Activated T-helper 1 cell treated with anti-CD3 and anti-CD28 coated beads, Interleukin-12 subunit alpha, Interleukin-12 subunit beta, Interleukin-2, Interleukin-4 antibody, amounts not matched to agents 30 ng/mL and 10 ng/mL and 1 ng/mL, durations not matched to agents 14 hours and 24 hours and 36 hours (primary cell): ENCODE results near the gene USP10. TPM values are rescaled to one million over a fixed set of nuclear protein-coding genes. Genes with fewer than 3 reads are reported as not detected.
"Not testable (repeated sequence)": the region's sequence is repeated elsewhere in the genome, so short reads cannot be mapped to it uniquely, and the experiment has no call there.

ENCODE experiments used
- DNase-seq: peaks from one replicate; pipeline ENCODE4 v3.0.0; 2021; ENCODE audit warnings: low spot score
- H3K27ac Mint-ChIP-seq: one replicate; pipeline ENCODE4 v1.8.0; 2021; ENCODE audit warnings: mild to moderate bottlenecking, mixed read lengths
- H3K27me3 Mint-ChIP-seq: one replicate; pipeline ENCODE4 v1.8.0; 2022; ENCODE audit warnings: mild to moderate bottlenecking, moderate library complexity, mixed read lengths; ENCODE audit not compliant: insufficient read depth
- H3K36me3 Mint-ChIP-seq: one replicate; pipeline ENCODE4 v1.8.0; 2021; ENCODE audit warnings: low read depth, mixed read lengths
- H3K4me1 Mint-ChIP-seq: one replicate; pipeline ENCODE4 v1.8.0; 2021; ENCODE audit warnings: low read depth, mixed read lengths
- H3K4me3 Mint-ChIP-seq: one replicate; pipeline ENCODE4 v1.8.0; 2021; ENCODE audit warnings: mild to moderate bottlenecking, moderate library complexity, mixed read lengths
- H3K9me3 Mint-ChIP-seq: one replicate; pipeline ENCODE4 v1.8.0; 2021; ENCODE audit warnings: mixed read lengths
- intact Hi-C: fragments of 100-400 bp; cut with micrococcal nuclease; formaldehyde crosslinking; loops from one replicate; pipeline ENCODE4 v1.15.1; 2024
- total RNA-seq: library from RNA; stranded (reverse); gene quantifications from 2 replicates; pipeline ENCODE4 v1.2.3, GENCODE V29; 2022

USP10 gene
- total RNA-seq, 1 donor from 2014 or later: 153 TPM

GRCh38 chr16:84692451-84693214 lies 7.2 kb upstream of the USP10 start:
- no peaks in the 10 kb centered on the region for H3K36me3 Mint-ChIP-seq
- peaks cover 12% of the 10 kb centered on the region for H3K4me1 Mint-ChIP-seq
- no peak overlapping the region for H3K4me3 Mint-ChIP-seq
- intact Hi-C loops: no loop called here
- H3K9me3 Mint-ChIP-seq: peaks cover 3% of the 10 kb centered on the region
- H3K27ac Mint-ChIP-seq: no peak overlapping the region
- peaks cover 19% of the 10 kb centered on the region for H3K27me3 Mint-ChIP-seq
- DNase-seq: no peak

GRCh38 chr16:84693869-84694268 lies 5.9 kb upstream of the USP10 start:
- H3K4me3 Mint-ChIP-seq, DNase-seq, H3K27ac Mint-ChIP-seq, H3K36me3 Mint-ChIP-seq, intact Hi-C loops, H3K9me3 Mint-ChIP-seq: not testable (repeated sequence)
- Mint-ChIP-seq H3K4me1 (peaks cover 12% of the 10 kb centered on the region), H3K27me3 (peaks cover 16% of the 10 kb centered on the region)

- intact Hi-C loops: no loop called here
- Mint-ChIP-seq H3K36me3 (no peaks in the 10 kb centered on the region), H3K4me3 (no peak overlapping the region)
Observed at GRCh38 chr16:84694980-84695379, 4.8 kb upstream of the USP10 start.

GRCh38 chr16:84699147-84699711 lies 571 bp upstream of the USP10 start:
- H3K36me3 Mint-ChIP-seq: peaks cover 6% of the 10 kb centered on the region
- H3K4me3 Mint-ChIP-seq: peak overlapping the region; percentile 82
- no peaks in the 10 kb centered on the region for H3K9me3 Mint-ChIP-seq
- peak overlapping the region; percentile 84 for H3K27ac Mint-ChIP-seq
- H3K4me1 Mint-ChIP-seq: peaks cover 32% of the 10 kb centered on the region
- intact Hi-C loops: no loop called here
- DNase-seq: peak; percentile 2
- H3K27me3 Mint-ChIP-seq: peaks cover 7% of the 10 kb centered on the region

More at GRCh38 chr16:84694980-84695379, 4.8 kb upstream of the USP10 start:
- Mint-ChIP-seq H3K27ac (no peak overlapping the region), H3K27me3 (peaks cover 12% of the 10 kb centered on the region), H3K9me3 (no peaks in the 10 kb centered on the region), H3K4me1 (peaks cover 12% of the 10 kb centered on the region)
- DNase-seq: no peak

- intact Hi-C loops: loop anchor here (1.0 to 5.0 kb wide), 6 partner anchors 24 to 194 kb away; partner anchors contain the start of gene KLHL36
- Mint-ChIP-seq H3K36me3 (peaks cover 11% of the 10 kb centered on the region), H3K4me3 (peak overlapping the region; percentile 99), H3K27me3 (peaks cover 3% of the 10 kb centered on the region), H3K27ac (peak overlapping the region; percentile 96), H3K9me3 (no peaks in the 10 kb centered on the region), H3K4me1 (peaks cover 46% of the 10 kb centered on the region)
- peak; percentile 41 for DNase-seq
Observed at GRCh38 chr16:84700446-84701300, 873 bp downstream of the USP10 start.

GRCh38 chr16:84703681-84704080 lies 3.9 kb downstream of the USP10 start:
- H3K27ac Mint-ChIP-seq: no peak overlapping the region
- intact Hi-C loops: loop anchor here (5.0 kb wide), 1 partner anchor 34 kb away; no protein-coding TSS in a partner anchor
- H3K36me3 Mint-ChIP-seq: peaks cover 14% of the 10 kb centered on the region
- H3K9me3 Mint-ChIP-seq: no peaks in the 10 kb centered on the region
- DNase-seq: no peak
- no peaks in the 10 kb centered on the region for H3K27me3 Mint-ChIP-seq
- peaks cover 44% of the 10 kb centered on the region for H3K4me1 Mint-ChIP-seq
- no peak overlapping the region for H3K4me3 Mint-ChIP-seq

GRCh38 chr16:84704253-84704652 lies 4.5 kb downstream of the USP10 start:
- H3K4me3 Mint-ChIP-seq: no peak overlapping the region
- intact Hi-C loops: loop anchor here (5.0 kb wide), 1 partner anchor 33 kb away; no protein-coding TSS in a partner anchor
- H3K27me3 Mint-ChIP-seq: no peaks in the 10 kb centered on the region
- no peak overlapping the region for H3K27ac Mint-ChIP-seq
- peaks cover 17% of the 10 kb centered on the region for H3K36me3 Mint-ChIP-seq
- DNase-seq: no peak
- H3K9me3 Mint-ChIP-seq: no peaks in the 10 kb centered on the region
- H3K4me1 Mint-ChIP-seq: peaks cover 50% of the 10 kb centered on the region

- Mint-ChIP-seq H3K36me3 (peaks cover 13% of the 10 kb centered on the region), H3K27me3 (no peaks in the 10 kb centered on the region), H3K27ac (no peak overlapping the region), H3K4me1 (peaks cover 51% of the 10 kb centered on the region), H3K9me3 (no peaks in the 10 kb centered on the region), H3K4me3 (no peak overlapping the region)
- DNase-seq: no peak
- intact Hi-C loops: no loop called here
Observed at GRCh38 chr16:84706856-84707255, 7.1 kb downstream of the USP10 start.

- Mint-ChIP-seq H3K36me3 (peaks cover 13% of the 10 kb centered on the region), H3K27me3 (no peaks in the 10 kb centered on the region), H3K9me3 (no peaks in the 10 kb centered on the region), H3K4me1 (peaks cover 51% of the 10 kb centered on the region), H3K27ac (peak overlapping the region; percentile 0), H3K4me3 (no peak overlapping the region)
- no peak for DNase-seq
- intact Hi-C loops: no loop called here
Observed at GRCh38 chr16:84709609-84710008, 9.8 kb downstream of the USP10 start.

GRCh38 chr16:84710686-84711085 lies 10.9 kb downstream of the USP10 start:
- peaks cover 8% of the 10 kb centered on the region for H3K36me3 Mint-ChIP-seq
- no peak overlapping the region for H3K4me3 Mint-ChIP-seq
- H3K9me3 Mint-ChIP-seq: no peaks in the 10 kb centered on the region
- H3K27me3 Mint-ChIP-seq: no peaks in the 10 kb centered on the region
- H3K4me1 Mint-ChIP-seq: peaks cover 48% of the 10 kb centered on the region
- DNase-seq: no peak
- intact Hi-C loops: no loop called here
- no peak overlapping the region for H3K27ac Mint-ChIP-seq

- peaks cover 50% of the 10 kb centered on the region for H3K4me1 Mint-ChIP-seq
- no peak overlapping the region for H3K27ac Mint-ChIP-seq
Observed at GRCh38 chr16:84712138-84712671, 12.4 kb downstream of the USP10 start.

GRCh38 chr16:84712801-84713775 lies 13.3 kb downstream of the USP10 start:
- H3K36me3 Mint-ChIP-seq: peaks cover 14% of the 10 kb centered on the region
- no peaks in the 10 kb centered on the region for H3K9me3 Mint-ChIP-seq
- H3K27me3 Mint-ChIP-seq: no peaks in the 10 kb centered on the region
- H3K4me3 Mint-ChIP-seq: no peak overlapping the region
- intact Hi-C loops: no loop called here
- no peak overlapping the region for H3K27ac Mint-ChIP-seq
- peaks cover 59% of the 10 kb centered on the region for H3K4me1 Mint-ChIP-seq
- DNase-seq: no peak

More at GRCh38 chr16:84712138-84712671, 12.4 kb downstream of the USP10 start:
- DNase-seq: no peak
- Mint-ChIP-seq H3K27me3 (no peaks in the 10 kb centered on the region), H3K9me3 (no peaks in the 10 kb centered on the region), H3K4me3 (no peak overlapping the region), H3K36me3 (peaks cover 8% of the 10 kb centered on the region)
- intact Hi-C loops: no loop called here
